ENCODE measurements around the gene GPX4. TPM values are rescaled to one million over a fixed set of nuclear protein-coding genes. Genes with fewer than 3 reads are reported as not detected.

The GPX4 gene
- total and polyA plus RNA-seq, 7 donors: 269 to 662 (median 398) TPM

DNA sequence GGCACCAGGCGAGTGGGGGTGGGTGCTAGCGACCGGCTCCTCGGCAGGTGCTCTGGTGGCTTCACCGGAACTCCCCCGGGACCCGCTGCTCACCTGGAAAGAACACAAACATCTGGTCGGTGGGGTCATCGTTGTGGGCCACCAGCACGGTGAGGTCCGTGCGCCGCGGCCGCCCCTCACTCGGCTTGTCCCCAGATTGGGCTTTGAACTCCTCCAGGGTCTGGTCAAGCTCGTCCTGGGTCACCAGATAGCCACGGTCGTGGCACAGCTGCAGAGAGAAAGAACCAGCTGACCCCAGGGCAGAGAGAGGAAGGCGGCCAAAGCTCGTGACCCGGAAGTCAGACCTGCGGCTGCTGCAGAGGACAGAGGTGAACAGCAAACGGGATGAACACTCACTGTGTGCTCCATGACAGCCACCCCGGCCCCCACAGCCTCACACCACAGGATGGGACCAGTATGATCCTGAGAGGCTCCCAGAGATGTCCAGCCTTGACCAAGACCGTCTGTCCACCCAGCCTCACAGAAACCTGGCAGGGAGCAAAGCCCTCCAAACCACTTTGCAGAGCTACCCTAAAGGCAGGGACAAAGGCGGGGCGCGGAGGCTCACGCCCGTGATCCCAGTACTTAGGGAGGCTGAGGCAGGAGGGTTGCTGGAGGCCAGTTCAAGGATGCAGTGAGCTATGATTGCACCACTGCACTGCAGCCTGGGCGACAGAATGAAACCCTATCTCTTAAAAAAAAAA lies 9.8 kb upstream of the GPX4 start:
- DNase-seq: no peak
- Histone ChIP-seq H3K4me1 (peaks cover 0 to 32% (median 26%) of the 10 kb centered on the region in 4 donors), H3K4me3 (peak overlapping the region; percentile 71 to 99 (median 97)), H3K36me3 (peaks cover 15 to 39% (median 20%) of the 10 kb centered on the region in 4 donors), H3K27ac (peak overlapping the region in 2 of 4 donors; percentile 77 to 87), H3K27me3 (no peaks in the 10 kb centered on the region), H3K9me3 (no peaks in the 10 kb centered on the region)
- TF ChIP-seq, protein P1, sequence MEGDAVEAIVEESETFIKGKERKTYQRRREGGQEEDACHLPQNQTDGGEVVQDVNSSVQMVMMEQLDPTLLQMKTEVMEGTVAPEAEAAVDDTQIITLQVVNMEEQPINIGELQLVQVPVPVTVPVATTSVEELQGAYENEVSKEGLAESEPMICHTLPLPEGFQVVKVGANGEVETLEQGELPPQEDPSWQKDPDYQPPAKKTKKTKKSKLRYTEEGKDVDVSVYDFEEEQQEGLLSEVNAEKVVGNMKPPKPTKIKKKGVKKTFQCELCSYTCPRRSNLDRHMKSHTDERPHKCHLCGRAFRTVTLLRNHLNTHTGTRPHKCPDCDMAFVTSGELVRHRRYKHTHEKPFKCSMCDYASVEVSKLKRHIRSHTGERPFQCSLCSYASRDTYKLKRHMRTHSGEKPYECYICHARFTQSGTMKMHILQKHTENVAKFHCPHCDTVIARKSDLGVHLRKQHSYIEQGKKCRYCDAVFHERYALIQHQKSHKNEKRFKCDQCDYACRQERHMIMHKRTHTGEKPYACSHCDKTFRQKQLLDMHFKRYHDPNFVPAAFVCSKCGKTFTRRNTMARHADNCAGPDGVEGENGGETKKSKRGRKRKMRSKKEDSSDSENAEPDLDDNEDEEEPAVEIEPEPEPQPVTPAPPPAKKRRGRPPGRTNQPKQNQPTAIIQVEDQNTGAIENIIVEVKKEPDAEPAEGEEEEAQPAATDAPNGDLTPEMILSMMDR (IDR thresholded peaks at IDR 0.05): no peak
- TF ChIP-seq POLR2AphosphoS5 (IDR thresholded peaks at IDR 0.05) (no peak), POLR2A (IDR thresholded peaks at IDR 0.05) (no peak), EP300 (IDR thresholded peaks at IDR 0.05) (no peak)
- intact Hi-C loops (cut with DNase I): no loop called here
- WGBS, 2 donors: 55 to 72% methylated on average over 32 of the region's 32 CpGs

DNA sequence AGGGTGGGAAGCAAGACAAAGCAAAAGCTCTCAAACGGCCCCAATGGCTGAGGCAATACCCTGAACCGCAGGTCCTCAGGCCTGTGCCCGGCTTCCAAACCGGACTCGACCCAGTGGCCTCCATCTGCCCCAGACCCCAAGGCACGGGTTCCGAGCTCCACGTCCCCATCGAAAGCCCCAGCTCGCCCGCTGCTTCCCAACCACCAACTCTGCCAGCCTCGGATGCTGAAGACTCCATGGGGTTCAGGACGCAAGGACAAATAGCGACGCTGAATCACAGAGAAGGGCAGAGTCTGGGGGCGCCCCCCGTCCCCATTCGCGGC lies 9.2 kb upstream of the GPX4 start:
- H3K9me3 ChIP-seq: no peaks in the 10 kb centered on the region
- H3K4me1 ChIP-seq: peaks cover 0 to 37% (median 30%) of the 10 kb centered on the region in 4 donors
- TF ChIP-seq EP300 (IDR thresholded peaks at IDR 0.05): no peak
- TF ChIP-seq POLR2AphosphoS5 (IDR thresholded peaks at IDR 0.05): no peak
- no peak for TF ChIP-seq POLR2A (IDR thresholded peaks at IDR 0.05)
- TF ChIP-seq, protein P1 (IDR thresholded peaks at IDR 0.05): no peak
- no peak for DNase-seq
- intact Hi-C loops (cut with DNase I): no loop called here
- WGBS, 2 donors: 0 to 1% methylated on average over 19 of the region's 19 CpGs
- peak overlapping the region; percentile 77 to 87 (median 81) for H3K27ac ChIP-seq
- H3K27me3 ChIP-seq: no peaks in the 10 kb centered on the region
- peaks cover 15 to 33% (median 18%) of the 10 kb centered on the region in 4 donors for H3K36me3 ChIP-seq
- H3K4me3 ChIP-seq: peak overlapping the region; percentile 71 to 99 (median 97)

DNA sequence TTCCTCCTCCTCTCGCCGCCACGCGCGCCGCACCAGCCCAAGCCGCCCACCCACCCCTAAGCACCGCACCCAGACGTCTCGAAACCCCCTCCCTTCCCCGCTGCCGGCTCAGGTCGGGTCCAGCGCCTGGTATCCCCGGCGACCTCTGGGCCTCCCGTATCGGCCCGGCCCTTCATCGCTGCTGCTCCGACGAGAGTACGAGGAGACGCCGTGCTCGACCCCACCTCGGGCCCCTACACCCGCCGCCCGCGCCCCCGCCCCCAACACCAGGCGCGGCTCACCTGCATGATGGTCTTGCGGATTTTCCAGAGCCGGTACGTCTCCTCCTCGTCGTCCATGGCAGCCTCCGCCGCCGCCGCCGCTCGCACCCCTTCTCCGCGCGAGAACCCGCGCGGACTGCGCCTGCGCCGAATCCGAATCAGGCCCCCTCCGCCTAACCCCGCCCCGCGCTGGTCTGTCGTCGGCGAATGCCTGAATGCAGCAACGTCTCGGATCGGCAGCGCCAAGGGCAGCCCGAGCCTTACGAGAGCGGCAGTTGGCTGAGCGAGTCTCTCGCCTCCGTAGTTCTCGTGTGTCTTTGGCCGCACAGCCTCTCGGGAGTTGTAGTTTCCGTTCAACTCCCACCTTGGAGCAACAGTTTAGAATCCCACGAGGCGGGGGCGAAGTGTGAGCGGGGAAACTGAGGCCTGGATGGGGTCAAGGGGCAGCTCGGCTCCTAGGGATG lies 8.7 kb upstream of the GPX4 start, which contains the start of gene POLR2E:
Gene POLR2E (minus strand): TSS at position 398 of the 724 bp plus-strand sequence. CDS start 60 bp downstream, at position 338.
- H3K4me3 ChIP-seq: peak within 1 kb of the TSS; percentile 71 to 99 (median 97)
- no peaks in the 10 kb centered on the region for H3K27me3 ChIP-seq
- TF ChIP-seq EP300 (IDR thresholded peaks at IDR 0.05): peak in 1 of 4 donors; percentile 28
- TF ChIP-seq POLR2AphosphoS5 (IDR thresholded peaks at IDR 0.05): peak; percentile 93 to 96 (median 93)
- TF ChIP-seq, protein P1 (IDR thresholded peaks at IDR 0.05): no peak
- TF ChIP-seq POLR2A (IDR thresholded peaks at IDR 0.05): peak; percentile 77 to 80
- H3K36me3 ChIP-seq: peaks cover 11 to 27% (median 17%) of the 10 kb centered on the region in 4 donors
- WGBS, 2 donors: 0% methylated on average over 81 of the region's 81 CpGs
- H3K27ac ChIP-seq: peak within 1 kb of the TSS; percentile 77 to 87 (median 81)
- H3K9me3 ChIP-seq: no peaks in the 10 kb centered on the region
- intact Hi-C loops (cut with DNase I): loop anchor here (5.0 kb wide), 1 partner anchor 68 kb away; the partner anchor contains the start of gene CNN2
- peaks cover 0 to 37% (median 30%) of the 10 kb centered on the region in 4 donors for H3K4me1 ChIP-seq
- DNase-seq: peak; percentile 100

DNA sequence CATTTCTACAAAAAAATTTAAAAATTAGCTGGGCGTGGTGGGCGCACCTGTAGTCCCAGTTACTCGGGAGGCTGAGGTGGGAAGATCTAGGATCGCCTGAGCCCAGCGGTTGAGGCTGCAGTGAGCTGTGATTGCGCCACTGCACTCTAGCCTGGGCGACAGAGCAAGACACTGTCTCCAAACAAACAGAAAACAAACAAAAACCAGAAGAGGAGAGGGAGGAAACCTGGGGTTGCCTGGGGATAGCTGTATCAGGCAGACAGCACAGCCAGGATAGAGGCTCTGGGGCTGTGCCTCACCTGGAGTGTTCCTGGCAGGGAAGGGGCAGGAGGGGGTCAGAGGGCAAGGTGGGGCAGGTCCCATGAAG lies 6.0 kb upstream of the GPX4 start:
- peaks cover 0 to 60% (median 49%) of the 10 kb centered on the region in 4 donors for H3K4me1 ChIP-seq
- intact Hi-C loops (cut with DNase I): loop anchor here (5.0 kb wide), 1 partner anchor 70 kb away; the partner anchor contains the start of gene CNN2
- WGBS, 2 donors: 31 to 78% methylated on average over 7 of the region's 7 CpGs

More for the DNA sequence above, 6.0 kb upstream of the GPX4 start:
- Histone ChIP-seq H3K27me3 (no peaks in the 10 kb centered on the region), H3K9me3 (no peaks in the 10 kb centered on the region), H3K27ac (peak overlapping the region in 2 of 4 donors; percentile 98 to 100), H3K4me3 (no peak overlapping the region), H3K36me3 (peaks cover 0 to 8% (median 0%) of the 10 kb centered on the region in 4 donors)
- TF ChIP-seq EP300 (IDR thresholded peaks at IDR 0.05) (no peak), POLR2AphosphoS5 (IDR thresholded peaks at IDR 0.05) (no peak), POLR2A (IDR thresholded peaks at IDR 0.05) (no peak)
- TF ChIP-seq, protein P1 (IDR thresholded peaks at IDR 0.05): no peak
- DNase-seq: no peak
